ENCODE measurements around the gene TMEM94. TPM values are rescaled to one million over a fixed set of nuclear protein-coding genes. Genes with fewer than 3 reads are reported as not detected.
A peak's percentile ranks its signal among the peaks of the same experiment; 100 is the strongest.

TMEM94 gene
- total and polyA plus RNA-seq, 2 of the 8 experiments (the other 6 are each of a cell fraction or from before 2014, with no cell fraction given): 54.8 to 69.9 TPM

- TF ChIP-seq SP4 (IDR thresholded peaks at IDR 0.05; ENCODE audit: low read length): 0 out of 2 replicates have a peak, but pooled peaks have one; percentile 29
- no peak for TF ChIP-seq TEAD4 (IDR thresholded peaks at IDR 0.05; ENCODE audit: low read depth, low read length)
- no peak for TF ChIP-seq MAFK (IDR thresholded peaks at IDR 0.05; ENCODE audit: low read depth, low read length)
- no peak for TF ChIP-seq GABPA (IDR thresholded peaks at IDR 0.05; ENCODE audit: borderline replicate concordance, insufficient read depth, low read length)
- no peak for TF ChIP-seq POU5F1 (IDR thresholded peaks at IDR 0.05; ENCODE audit: low read depth, low read length)
- no peak for TF ChIP-seq SAP30 (IDR thresholded peaks at IDR 0.05; ENCODE audit: insufficient read depth, insufficient replicate concordance, low read length)
- peak in 1 of 2 experiments; percentile 89; a peak in 2 of 3 replicates for TF ChIP-seq POLR2A (IDR thresholded peaks at IDR 0.05; ENCODE audit: control extremely low read depth in 1 of 2, low read depth in 2 of 2, low read length in 2 of 2)
- no peak for TF ChIP-seq YY1 (IDR thresholded peaks at IDR 0.05; ENCODE audit: low read depth, low read length)
- TF ChIP-seq POLR2AphosphoS5 (IDR thresholded peaks at IDR 0.05; ENCODE audit: low read depth, low read length): peak; percentile 85
- TF ChIP-seq BACH1 (IDR thresholded peaks at IDR 0.05; ENCODE audit: low read length): no peak
- peak; percentile 57; the same call in 1 of the 2 replicates for TF ChIP-seq CREB1 (IDR thresholded peaks at IDR 0.05)
- TF ChIP-seq EZH2 (IDR thresholded peaks at IDR 0.05; ENCODE audit: low read depth, low read length, severe bottlenecking): peak; percentile 34
- TF ChIP-seq CBX8 (IDR thresholded peaks at IDR 0.05; ENCODE audit: borderline replicate concordance, low read depth, low read length): no peak
- TF ChIP-seq KDM5A (IDR thresholded peaks at IDR 0.05; ENCODE audit: low read length): no peak
- TF ChIP-seq HDAC6 (IDR thresholded peaks at IDR 0.05; ENCODE audit: low read depth, low read length): no peak
- TF ChIP-seq JUN (IDR thresholded peaks at IDR 0.05; ENCODE audit: low read depth, low read length): no peak
- peak in 1 of 2 experiments; percentile 85; a peak in 2 of 4 replicates for TF ChIP-seq HDAC2 (IDR thresholded peaks at IDR 0.05; ENCODE audit: borderline replicate concordance in 1 of 2, low read depth in 2 of 2, low read length in 2 of 2)
- TF ChIP-seq E2F6 (IDR thresholded peaks at IDR 0.05): peak; percentile 97
- TF ChIP-seq BRCA1 (IDR thresholded peaks at IDR 0.05; ENCODE audit: low read depth, low read length): no peak
- TF ChIP-seq USF2 (IDR thresholded peaks at IDR 0.05; ENCODE audit: low read length): peak; percentile 88
- peak; percentile 72; the same call in 1 of the 2 replicates for TF ChIP-seq TAF1 (IDR thresholded peaks at IDR 0.05; ENCODE audit: low read depth, low read length)
- peak; percentile 61 for TF ChIP-seq TBP (IDR thresholded peaks at IDR 0.05; ENCODE audit: low read depth, low read length)
Observed at GRCh38 chr17:75457047-75457654, 716 bp downstream of the TMEM94 start (continued).

All from H1 (cell line).